G401 (cell line): ENCODE results near the gene RRH. TPM values are rescaled to one million over a fixed set of nuclear protein-coding genes. Genes with fewer than 3 reads are reported as not detected.

ENCODE experiments used
- DNase-seq: peaks from one replicate; pipeline ENCODE4 v3.0.0-alpha.2; 2015; ENCODE audit warnings: low spot score
- in situ Hi-C: cut with HindIII; loops from 2 replicates; pipeline ENCODE4 v1.10.0; 2016; ENCODE audit warnings: low sequenced_read_pairs, mixed read lengths
- total RNA-seq: library from RNA; depleted of rRNA; stranded (reverse); fragments of >200 nt; shearing (Covaris generic); gene quantifications from 2 replicates; pipeline ENCODE4 v1.2.3, GENCODE V29; 2014; rRNA removed

The RRH gene
- total RNA-seq, 1 experiment from 2014 or later = not detected

DNA sequence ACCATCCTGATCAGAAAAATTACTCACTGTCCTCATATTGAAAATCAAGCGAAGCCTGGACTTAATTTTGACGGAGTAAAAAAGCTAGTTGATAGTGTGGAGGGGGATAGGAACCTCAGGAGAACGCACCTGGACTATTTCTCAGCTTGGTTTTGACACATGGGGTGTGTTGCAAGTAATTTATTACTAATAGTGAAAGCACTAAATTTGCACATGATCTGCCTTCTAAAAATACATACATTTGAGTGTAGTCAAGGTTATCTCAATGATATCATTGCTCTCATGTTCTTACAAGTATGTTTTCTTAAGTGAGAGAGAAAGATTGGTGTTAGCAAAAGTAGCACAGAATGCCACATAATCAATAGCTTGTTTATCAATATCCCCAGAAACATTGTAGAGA lies 49.6 kb downstream of the RRH start:
- in situ Hi-C loops = no loop called here
- no peak for DNase-seq

DNA sequence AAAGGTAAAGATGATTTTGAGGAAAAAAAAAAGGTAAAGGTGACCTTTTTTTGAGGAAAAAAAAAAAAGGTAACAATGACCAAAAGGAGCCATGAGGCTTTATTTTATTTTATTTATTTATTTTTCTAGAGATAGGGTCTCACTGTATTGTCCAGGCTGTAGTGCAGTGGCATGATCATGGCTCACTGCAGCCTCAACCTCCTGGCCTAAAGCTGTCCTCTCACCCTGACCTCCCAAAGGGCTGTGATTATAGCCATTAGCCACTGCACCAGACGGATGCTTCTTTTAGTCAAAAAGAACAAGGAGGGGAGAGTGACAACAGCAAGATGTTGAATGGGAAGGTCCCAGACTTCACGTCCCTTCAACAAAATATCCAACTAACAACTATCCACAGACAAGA lies 50.6 kb downstream of the RRH start:
- DNase-seq = no peak
- in situ Hi-C loops = no loop called here

DNA sequence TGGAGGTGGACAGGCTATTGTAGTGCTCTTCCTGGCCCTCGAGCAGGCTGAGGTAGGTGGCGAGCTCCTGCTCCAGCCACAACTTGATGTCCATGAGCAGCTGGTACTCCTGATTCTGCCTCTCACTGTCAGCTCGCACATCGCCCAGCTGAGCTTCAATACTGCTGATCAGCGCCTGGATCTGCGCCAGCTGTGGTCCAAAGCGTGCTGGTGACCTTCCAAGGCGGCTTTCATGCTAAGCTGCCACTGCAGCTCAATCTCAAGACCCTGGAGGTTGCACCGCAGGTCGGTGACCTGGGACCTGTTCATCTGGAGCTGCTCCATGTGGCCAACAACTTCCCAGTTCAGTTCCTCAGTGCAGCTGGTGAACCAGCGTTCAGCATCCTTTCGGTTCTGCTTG lies 51.3 kb downstream of the RRH start:
- DNase-seq = no peak
- in situ Hi-C loops = no loop called here

DNA sequence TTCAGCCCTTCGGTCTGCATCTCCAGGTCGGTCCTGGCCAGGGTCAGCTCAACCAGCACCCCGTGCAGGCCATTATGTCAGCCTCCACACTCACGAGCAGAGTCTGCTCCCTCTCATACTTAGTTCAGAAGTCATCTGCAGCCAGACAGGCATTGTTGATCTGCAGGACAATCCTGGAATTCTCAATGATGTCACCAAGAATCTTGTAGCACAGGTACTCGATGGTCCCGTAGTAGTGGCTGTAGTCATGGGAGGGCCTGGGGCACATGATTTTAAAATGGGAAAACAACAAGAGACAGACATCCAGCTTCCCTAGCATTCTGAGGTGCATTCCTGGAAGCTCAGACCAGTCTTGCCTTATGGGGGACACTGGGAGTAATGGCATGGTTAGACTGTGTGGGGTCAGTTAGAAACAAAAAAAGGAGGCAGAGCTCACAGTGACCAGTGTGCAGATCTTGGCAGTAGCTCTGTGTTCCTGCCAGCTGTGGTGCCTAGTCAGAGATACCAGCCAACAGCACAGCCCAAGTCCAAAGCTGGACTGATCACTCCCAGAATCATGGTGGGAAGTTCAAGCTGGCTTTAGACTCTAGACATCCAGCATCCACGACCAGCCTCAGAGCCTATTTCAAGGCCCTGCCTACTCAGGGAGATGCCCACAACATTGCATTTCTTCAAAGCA lies 52.0 kb downstream of the RRH start:
- no peak for DNase-seq
- in situ Hi-C loops = no loop called here

DNA sequence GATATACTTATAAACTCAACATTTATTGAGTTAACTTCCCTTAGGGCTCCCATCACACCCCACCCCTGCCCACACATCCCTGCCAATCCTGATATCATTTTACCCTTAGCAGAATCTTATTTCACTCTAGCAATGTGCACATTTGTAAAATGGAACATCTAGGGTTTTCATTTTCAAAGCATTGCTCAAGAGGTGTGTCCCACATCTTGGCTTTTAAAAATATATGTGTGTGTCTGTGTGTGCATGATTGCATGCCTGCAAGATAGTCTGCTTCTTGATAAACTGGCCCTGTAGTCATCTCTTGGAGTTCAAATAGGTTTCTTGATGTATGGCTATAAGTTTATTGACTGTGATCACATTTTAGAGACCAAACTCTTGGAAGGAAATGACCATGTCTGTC lies 58.5 kb downstream of the RRH start:
- no peak for DNase-seq
- in situ Hi-C loops = no loop called here

DNA sequence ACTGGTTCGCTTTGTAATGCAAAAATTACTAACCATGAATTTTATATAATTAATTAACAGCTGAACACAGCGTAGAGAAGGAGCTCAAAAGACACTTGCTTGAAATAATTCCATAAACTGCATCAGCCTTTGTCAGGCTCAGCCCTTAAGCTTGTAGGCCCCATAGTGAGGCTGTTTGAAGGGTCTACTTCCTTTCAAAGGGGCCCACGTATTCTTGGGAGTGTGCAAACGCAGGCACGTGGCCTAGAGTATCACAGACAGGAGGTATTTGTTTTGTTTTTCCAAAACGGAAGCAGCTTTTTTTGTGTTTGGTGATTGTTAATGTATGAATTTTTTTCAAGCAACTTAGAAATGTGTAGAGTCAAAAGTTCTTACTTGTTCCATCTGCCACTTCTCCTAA lies 59.3 kb downstream of the RRH start:
- in situ Hi-C loops = no loop called here
- DNase-seq = no peak

DNA sequence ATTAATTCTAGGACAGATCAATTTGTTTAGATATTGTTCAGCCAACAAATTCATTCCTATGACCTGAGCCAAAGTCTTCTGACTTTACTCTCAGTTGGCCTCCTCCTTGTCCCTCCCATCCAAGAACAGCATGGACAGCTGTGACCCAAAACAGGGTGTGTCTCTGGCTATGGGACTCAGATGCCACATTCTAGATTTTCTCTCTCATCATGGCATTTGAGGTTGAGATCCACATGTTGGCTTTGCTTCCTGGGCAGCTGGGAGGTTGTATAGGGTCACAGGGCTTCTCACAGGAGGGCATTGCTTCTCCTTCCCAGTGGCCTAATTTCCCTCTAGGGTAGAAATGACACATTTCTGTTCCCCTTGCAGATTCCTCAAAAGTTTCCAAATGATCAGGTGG lies 62.3 kb downstream of the RRH start:
- DNase-seq = no peak

More for the DNA sequence above, 62.3 kb downstream of the RRH start:
- in situ Hi-C loops = no loop called here

Other genes starting within 250 kb of the RRH start
- gene CASP6, start 124.5 kb upstream of the RRH start, total RNA-seq = 23.1 and 72.9 TPM in 2 replicates
- gene PLA2G12A, start 97.9 kb upstream of the RRH start, total RNA-seq = 13.8 and 23.5 TPM in 2 replicates
- not detected in 2 replicates for gene CFI, start 26.0 kb upstream of the RRH start, total RNA-seq
- 19.0 and 23.1 TPM in 2 replicates for gene GAR1, start 12.2 kb upstream of the RRH start, total RNA-seq
- not detected in 2 replicates for gene LRIT3, start 20.1 kb downstream of the RRH start, total RNA-seq
- not detected in 2 replicates for gene EGF, start 84.9 kb downstream of the RRH start, total RNA-seq